HCT116 (cell line): Measurements from ENCODE around the gene FRMD4A. TPM values are rescaled to one million over a fixed set of nuclear protein-coding genes. Genes with fewer than 3 reads are reported as not detected.

Experiments used
- ATAC-seq: fragments of 200-7000 bp; cut with Tn5 transposase; 2 replicates; pipeline ENCODE4 v1.9.1; 2020; ENCODE audit warnings: mild to moderate bottlenecking, moderate library complexity
- BruUV-seq: library from RNA; stranded (reverse); fragments of 400-500 nt; replicated peaks from 2 replicates; lab custom pipeline; 2021; lab: Mats Ljungman, UMichigan
- CTCF ChIA-PET: fragments of 300-600 bp; sonication (Branson Sonifier 250); formaldehyde crosslinking; loops from one replicate; lab custom pipeline; 2021; ENCODE audit warnings: antibody characterized with exemption; lab: Charles Lee
- POLR2A ChIA-PET: fragments of 300-600, 350-600 bp; sonication (Branson Sonifier 250); formaldehyde crosslinking; loops from one replicate; lab custom pipeline; 2021; ENCODE audit warnings: antibody characterized with exemption; lab: Charles Lee
- RAD21 ChIA-PET, 2 experiments: fragments of 300-600 bp; sonication (Branson Sonifier 250); formaldehyde crosslinking; loops; one replicate each; lab custom pipeline; 2023; ENCODE audit warnings: low total read pairs in 2 of 2; ENCODE audit not compliant: uncharacterized antibody in 2 of 2, unreplicated experiment in 2 of 2, low non-redundant PET in 1 of 2; lab: Charles Lee
- DNase-seq: peaks from one replicate; pipeline ENCODE4 v3.0.0-alpha.2; 2010; ENCODE audit warnings: low read depth, low spot score
- H2AFZ ChIP-seq: fragments of 200-600 bp; shearing (Covaris generic), sonication (generic); 2 replicates; pipeline ENCODE4 v1.6.1; 2017; ENCODE audit warnings: low read depth, mixed run types, mixed read lengths, antibody characterized with exemption, low read length; ENCODE audit not compliant: poor library complexity, severe bottlenecking
- H3K27ac ChIP-seq: 2 replicates; pipeline ENCODE4 v1.5.1; 2012; ENCODE audit warnings: low read depth, low read length
- H3K27me3 ChIP-seq: fragments of 200-600 bp; sonication (generic); 2 replicates; pipeline ENCODE4 v1.6.1; 2016; ENCODE audit warnings: mixed run types, low read length, mixed read lengths; ENCODE audit not compliant: insufficient read depth
- H3K36me3 ChIP-seq, 2 experiments: fragments of 200-500 bp in 1 of 2; fragments of 200-600 bp in 1 of 2; sonication (Bioruptor generic) in 1 of 2; sonication (generic) in 1 of 2; 2 replicates each; pipeline versions ENCODE4 v1.5.1 to v1.6.1; 2014 to 2016; ENCODE audit warnings: low read length in 2 of 2, inconsistent platforms in 1 of 2, mixed read lengths in 1 of 2, mixed run types in 1 of 2; ENCODE audit not compliant: insufficient read depth in 2 of 2, control insufficient read depth in 1 of 2
- H3K4me1 ChIP-seq, 2 experiments: fragments of 200-600 bp in 1 of 2; sonication (generic) in 1 of 2; 2 replicates each; pipeline versions ENCODE4 v1.5.1 to v1.6.1; 2012 to 2017; ENCODE audit warnings: low read length in 2 of 2, inconsistent platforms in 1 of 2, mild to moderate bottlenecking in 1 of 2, mixed read lengths in 1 of 2, mixed run types in 1 of 2, moderate library complexity in 1 of 2; ENCODE audit not compliant: insufficient read depth in 2 of 2, control insufficient read depth in 1 of 2
- H3K4me2 ChIP-seq: fragments of 200-600 bp; sonication (generic); 2 replicates; pipeline ENCODE4 v1.6.1; 2017; ENCODE audit warnings: mixed run types, low read length, mixed read lengths
- H3K4me3 ChIP-seq, 2 experiments: fragments of 200-600 bp in 1 of 2; sonication (generic) in 1 of 2; replicated peaks in 1 of 2; 2 replicates each; pipeline ENCODE4 v1.5.1; 2011 to 2016; ENCODE audit warnings: low read length in 2 of 2, control low read depth in 1 of 2, low read depth in 1 of 2, mild to moderate bottlenecking in 1 of 2, mixed read lengths in 1 of 2, mixed run types in 1 of 2
- H3K79me2 ChIP-seq: fragments of 200-600 bp; sonication (generic); 2 replicates; pipeline ENCODE4 v1.6.1; 2017; ENCODE audit warnings: mild to moderate bottlenecking, mixed run types, low read length, moderate library complexity, mixed read lengths; ENCODE audit not compliant: insufficient read depth
- H3K9ac ChIP-seq: fragments of 200-600 bp; sonication (generic); 2 replicates; pipeline ENCODE4 v1.6.1; 2016; ENCODE audit warnings: low read length, mixed read lengths
- H3K9me2 ChIP-seq: fragments of 200-600 bp; sonication (generic), shearing (Covaris generic); 2 replicates; pipeline ENCODE4 v1.6.1; 2017; ENCODE audit warnings: mixed run types, mild to moderate bottlenecking, moderate library complexity; ENCODE audit not compliant: insufficient read depth
- H3K9me3 ChIP-seq, 2 experiments: fragments of 200-500 bp in 1 of 2; fragments of 200-600 bp in 1 of 2; sonication (Bioruptor generic) in 1 of 2; sonication (generic) in 1 of 2; 2 replicates each; pipeline ENCODE4 v1.6.1; 2014 to 2017; ENCODE audit warnings: low read length in 2 of 2, mixed read lengths in 2 of 2, inconsistent platforms in 1 of 2, low read depth in 1 of 2, mild to moderate bottlenecking in 1 of 2, mixed run types in 1 of 2, moderate library complexity in 1 of 2; ENCODE audit not compliant: control insufficient read depth in 1 of 2, insufficient read depth in 1 of 2
- H4K20me1 ChIP-seq: fragments of 200-600 bp; sonication (generic), shearing (Covaris generic); 2 replicates; pipeline ENCODE4 v1.6.1; 2017; ENCODE audit warnings: mixed run types, mild to moderate bottlenecking, moderate library complexity; ENCODE audit not compliant: insufficient read depth
- CEBPB ChIP-seq: IDR thresholded peaks from 2 replicates; pipeline ENCODE4 v1.6.1; 2012; ENCODE audit warnings: low read depth
- EGR1 ChIP-seq: IDR thresholded peaks from 2 replicates; pipeline ENCODE4 v1.6.1; 2012; ENCODE audit warnings: low read depth
- ELF1 ChIP-seq: IDR thresholded peaks from 2 replicates; pipeline ENCODE4 v1.6.1; 2012; ENCODE audit warnings: low read depth, borderline replicate concordance
- EZH2phosphoT487 ChIP-seq: fragments of 200-600 bp; IDR thresholded peaks from 2 replicates; pipeline ENCODE4 v1.6.1; 2018; ENCODE audit warnings: antibody characterized with exemption, borderline replicate concordance
- FOSL1 ChIP-seq: IDR thresholded peaks from 2 replicates; pipeline ENCODE4 v1.6.1; 2012; ENCODE audit warnings: low read depth
- POLR2A ChIP-seq: IDR thresholded peaks from 2 replicates; pipeline ENCODE4 v1.7.0; 2011; ENCODE audit warnings: borderline replicate concordance; ENCODE audit not compliant: insufficient read depth, insufficient read length; ENCODE audit errors: extremely low read depth
- POLR2AphosphoS5 ChIP-seq: IDR thresholded peaks from 2 replicates; pipeline ENCODE4 v1.6.1; 2011; ENCODE audit warnings: mild to moderate bottlenecking, low read depth, low read length, moderate library complexity
- SP1 ChIP-seq: IDR thresholded peaks from 2 replicates; pipeline ENCODE4 v1.6.1; 2012; ENCODE audit warnings: low read depth
- SRF ChIP-seq: IDR thresholded peaks from 2 replicates; pipeline ENCODE4 v1.6.1; 2012; ENCODE audit warnings: low read depth
- TCF7L2 ChIP-seq: IDR thresholded peaks from 2 replicates; pipeline ENCODE4 v1.7.0; 2011; ENCODE audit warnings: borderline replicate concordance, inconsistent platforms; ENCODE audit not compliant: insufficient read depth, insufficient read length; ENCODE audit errors: extremely low read depth
- ZBTB33 ChIP-seq: IDR thresholded peaks from 2 replicates; pipeline ENCODE4 v1.6.1; 2011; ENCODE audit warnings: mild to moderate bottlenecking, low read length, moderate library complexity; ENCODE audit not compliant: insufficient replicate concordance; ENCODE audit errors: extremely low read depth
- ZNF274 ChIP-seq: fragments of 200-500 bp; sonication (Bioruptor generic); IDR thresholded peaks from 2 replicates; pipeline ENCODE4 v1.6.1; 2014; ENCODE audit warnings: mild to moderate bottlenecking, low read depth, low read length, inconsistent platforms
- intact Hi-C: fragments of 100-400 bp; cut with micrococcal nuclease; formaldehyde crosslinking; loops from 2 replicates; pipeline ENCODE4 v1.10.0; 2022
- total RNA-seq: library from RNA; stranded (reverse); gene quantifications from one replicate; pipeline ENCODE4 v1.2.1, GENCODE V29; 2021; ENCODE audit not compliant: unreplicated experiment
- TF ChIP-seq, protein P1 (sequence below): IDR thresholded peaks from 2 replicates; pipeline ENCODE4 v1.6.1; 2012

The FRMD4A gene
- total RNA-seq, 1 experiment from 2014 or later: 0.20 TPM

GRCh38 chr10:13654118-13654830 is 676.5 kb downstream of the FRMD4A start:
- intact Hi-C loops: no loop called here
- Histone ChIP-seq H3K4me1 (no peaks in the 10 kb centered on the region), H4K20me1 (no peaks in the 10 kb centered on the region), H3K27ac (no peak overlapping the region), H3K79me2 (no peaks in the 10 kb centered on the region), H3K9me2 (no peaks in the 10 kb centered on the region), H3K27me3 (no peaks in the 10 kb centered on the region), H3K36me3 (no peaks in the 10 kb centered on the region), H3K9ac (no peak overlapping the region), H3K9me3 (no peaks in the 10 kb centered on the region), H3K4me2 (no peak overlapping the region), H3K4me3 (no peak overlapping the region), H2AFZ (no peak overlapping the region)
- DNase-seq (no peak), ATAC-seq (no peak)
- BruUV-seq: no TSS peak
- RAD21 ChIA-PET: no interaction called here
- POLR2A ChIA-PET: no interaction called here
- TF ChIP-seq ELF1: no peak
- TF ChIP-seq, protein P1, sequence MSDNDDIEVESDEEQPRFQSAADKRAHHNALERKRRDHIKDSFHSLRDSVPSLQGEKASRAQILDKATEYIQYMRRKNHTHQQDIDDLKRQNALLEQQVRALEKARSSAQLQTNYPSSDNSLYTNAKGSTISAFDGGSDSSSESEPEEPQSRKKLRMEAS: no peak
- no peak for TF ChIP-seq POLR2AphosphoS5
- no peak for TF ChIP-seq ZNF274
- no peak for TF ChIP-seq POLR2A
- no peak for TF ChIP-seq TCF7L2
- no peak for TF ChIP-seq EZH2phosphoT487
- TF ChIP-seq SRF: no peak
- no peak for TF ChIP-seq ZBTB33
- TF ChIP-seq SP1: no peak
- TF ChIP-seq EGR1: no peak
- no peak for TF ChIP-seq FOSL1
- TF ChIP-seq CEBPB: no peak
- CTCF ChIA-PET: no interaction called here
